B cell (primary cell): ENCODE results near the gene PRR7. TPM values are rescaled to one million over a fixed set of nuclear protein-coding genes. Genes with fewer than 3 reads are reported as not detected.

Experiments used
- ATAC-seq: fragments of 200-7000 bp; cut with Tn5 transposase; one replicate; pipeline ENCODE4 v1.10.0; 2021; ENCODE audit warnings: low read depth, mild to moderate bottlenecking, moderate number of reproducible peaks, moderate library complexity
- CTCF ChIA-PET: fragments of 350-600 bp; sonication (Branson Sonifier 250); formaldehyde crosslinking; loops from one replicate; lab custom pipeline; 2021; ENCODE audit warnings: antibody characterized with exemption, inconsistent platforms; lab: Charles Lee
- POLR2A ChIA-PET: fragments of 350-600 bp; sonication (Branson Sonifier 250); formaldehyde crosslinking; loops from one replicate; lab custom pipeline; 2021; ENCODE audit warnings: antibody characterized with exemption; lab: Charles Lee
- DNase-seq: peaks from one replicate; pipeline ENCODE4 v3.0.0; 2013
- H2AFZ ChIP-seq: 2 replicates; pipeline ENCODE4 v1.6.1; 2012; ENCODE audit warnings: mild to moderate bottlenecking, low read depth, low read length; ENCODE audit not compliant: insufficient read depth, poor library complexity, severe bottlenecking
- H3K27ac ChIP-seq, 2 donors: 1 replicate in 1 of 2; 2 replicates in 1 of 2; pipeline ENCODE4 v1.5.1; 2012 to 2013; ENCODE audit warnings: low read length in 2 of 2, mild to moderate bottlenecking in 2 of 2, moderate library complexity in 1 of 2
- H3K27me3 ChIP-seq, 4 experiments: fragments of 200-600 bp in 1 of 4; sonication (generic) in 1 of 4; replicated peaks in 1 of 4; 1 replicate in 2 of 4; 2 replicates in 2 of 4; pipeline versions ENCODE4 v1.6.1 to v1.7.0; 2013 to 2016; ENCODE audit warnings: low read length in 3 of 4, mild to moderate bottlenecking in 2 of 4, mixed read lengths in 1 of 4, moderate library complexity in 1 of 4; ENCODE audit not compliant: insufficient read depth in 4 of 4, control insufficient read depth in 3 of 4; ENCODE audit errors: control extremely low read depth in 1 of 4
- H3K36me3 ChIP-seq, 2 experiments: replicated peaks in 1 of 2; 1 replicate in 1 of 2; 2 replicates in 1 of 2; pipeline versions ENCODE4 v1.6.1 to v1.7.1; 2013; ENCODE audit warnings: low read length in 1 of 2; ENCODE audit not compliant: insufficient read depth in 2 of 2, control insufficient read depth in 1 of 2; ENCODE audit errors: control extremely low read depth in 1 of 2, extremely low read depth in 1 of 2
- H3K4me1 ChIP-seq, 2 donors: fragments of 200-600 bp in 1 of 2; sonication (generic) in 1 of 2; 1 replicate in 1 of 2; 2 replicates in 1 of 2; pipeline versions ENCODE4 v1.5.1 to v1.6.1; 2013 to 2017; ENCODE audit warnings: low read length in 2 of 2; ENCODE audit not compliant: control insufficient read depth in 2 of 2, insufficient read depth in 2 of 2
- H3K4me2 ChIP-seq: replicated peaks from 2 replicates; pipeline ENCODE3; 2012; ENCODE audit warnings: mild to moderate bottlenecking, low read depth, low read length; ENCODE audit not compliant: poor library complexity, severe bottlenecking
- H3K4me3 ChIP-seq, 5 experiments: fragments of 200-600 bp in 1 of 5; sonication (generic) in 1 of 5; 1 replicate in 3 of 5; 2 replicates in 2 of 5; pipeline versions ENCODE4 v1.5.1 to v1.7.0; 2011 to 2016; ENCODE audit warnings: low read length in 4 of 5, mild to moderate bottlenecking in 4 of 5, low read depth in 2 of 5, control low read depth in 1 of 5, moderate library complexity in 1 of 5; ENCODE audit not compliant: insufficient read depth in 1 of 5; ENCODE audit errors: control extremely low read depth in 1 of 5, extremely low read depth in 1 of 5
- H3K79me2 ChIP-seq: fragments of 200-600 bp; sonication (generic); one replicate; pipeline ENCODE4 v1.6.0; 2016; ENCODE audit warnings: low read length; ENCODE audit not compliant: control insufficient read depth, insufficient read depth
- H3K9ac ChIP-seq: fragments of 200-600 bp; sonication (generic); 2 replicates; pipeline ENCODE4 v1.6.1; 2017; ENCODE audit warnings: mild to moderate bottlenecking, low read length, moderate library complexity
- H3K9me3 ChIP-seq, 3 donors: one replicate each; pipeline versions ENCODE4 v1.6.1 to v1.7.1; 2013; ENCODE audit warnings: low read length in 2 of 3; ENCODE audit not compliant: control insufficient read depth in 2 of 3, insufficient read depth in 1 of 3; ENCODE audit errors: control extremely low read depth in 1 of 3
- H4K20me1 ChIP-seq: 2 replicates; pipeline ENCODE4 v1.6.0; 2012; ENCODE audit warnings: mild to moderate bottlenecking, low read length; ENCODE audit not compliant: insufficient read depth, control insufficient read depth, poor library complexity, severe bottlenecking
- H3K27ac Mint-ChIP-seq: one replicate; pipeline ENCODE4 v1.8.0; 2021; ENCODE audit warnings: mixed read lengths
- H3K27me3 Mint-ChIP-seq: one replicate; pipeline ENCODE4 v1.8.0; 2021; ENCODE audit warnings: mixed read lengths
- H3K4me1 Mint-ChIP-seq: one replicate; pipeline ENCODE4 v1.8.0; 2021; ENCODE audit warnings: mixed read lengths
- H3K4me3 Mint-ChIP-seq: one replicate; pipeline ENCODE4 v1.8.0; 2021; ENCODE audit warnings: mixed read lengths
- H3K9me3 Mint-ChIP-seq: one replicate; pipeline ENCODE4 v1.8.0; 2022; ENCODE audit warnings: mixed read lengths; ENCODE audit not compliant: insufficient read depth
- CTCF ChIP-seq: fragments of 200-600 bp; IDR thresholded peaks from one replicate; pipeline ENCODE4 v1.8.0; 2022; ENCODE audit warnings: antibody characterized with exemption, mild to moderate bottlenecking
- EZH2 ChIP-seq: IDR thresholded peaks from 2 replicates; pipeline ENCODE4 v1.6.1; 2012; ENCODE audit warnings: borderline replicate concordance, low read depth, mild to moderate bottlenecking, moderate library complexity, low read length; ENCODE audit not compliant: insufficient read depth, poor library complexity, severe bottlenecking
- WGBS: methylation state at CpG from one replicate; pipeline ENCODE4 v1.1.5; 2013; ENCODE audit warnings: missing lambda C conversion rate; ENCODE audit not compliant: insufficient coverage; 5-methylcytosine and 5-hydroxymethylcytosine counted together
- intact Hi-C: fragments of 100-400 bp; cut with micrococcal nuclease; formaldehyde crosslinking; loops from one replicate; pipeline ENCODE4 v1.10.0; 2022
- polyA plus RNA-seq: library from polyadenylated mRNA; depleted of rRNA; stranded (reverse); fragments of >200 nt; gene quantifications from 2 replicates; pipeline ENCODE4 v1.2.3, GENCODE V29; 2012
- total RNA-seq, 2 donors: library from RNA; stranded (reverse); fragments of 120-200 nt in 1 of 2; gene quantifications; 1 replicate in 1 of 2; 2 replicates in 1 of 2; pipeline versions ENCODE4 v1.2.3 to v1.2.4, GENCODE V29; 2013 to 2022

Gene PRR7
- total and polyA plus RNA-seq, 2 donors (not counting 1 experiment from before 2014, with no cell fraction given): 4.8 to 84.4 TPM

DNA sequence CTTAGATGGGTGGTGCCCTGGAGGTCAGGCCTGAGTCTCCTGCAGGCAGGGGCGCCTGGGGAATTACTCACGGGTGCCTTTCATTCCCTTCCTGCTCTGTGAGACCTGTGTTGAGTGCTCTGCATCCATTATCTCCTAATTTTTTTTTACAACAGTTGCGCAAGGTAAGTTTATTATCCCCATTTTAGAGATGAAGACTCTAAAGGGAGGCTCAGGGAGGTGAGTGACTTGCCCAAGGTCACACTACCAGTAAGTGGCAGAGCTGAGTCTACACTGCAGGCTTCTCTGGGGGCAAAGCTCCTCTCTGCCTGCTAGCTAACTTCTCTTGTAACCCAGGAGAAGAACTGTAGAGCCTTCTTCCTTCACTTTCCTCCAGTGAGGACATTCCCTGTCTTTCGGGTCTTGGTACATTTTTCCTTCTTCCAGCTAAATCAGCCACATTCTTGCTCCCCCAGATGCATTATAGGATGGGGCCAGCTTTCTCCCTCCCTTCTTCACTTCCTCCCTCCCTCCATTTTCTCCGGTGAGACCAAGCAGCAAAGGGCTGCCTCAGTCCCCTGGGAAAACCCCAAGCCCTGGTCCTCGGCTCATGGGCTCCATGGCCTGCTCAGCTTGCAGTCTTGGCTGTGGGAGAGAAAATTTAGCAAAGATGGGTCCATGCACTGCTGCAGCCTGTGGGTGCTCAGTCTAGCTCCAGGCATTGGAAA is 1.8 kb downstream of the PRR7 start:
- Histone ChIP-seq H2AFZ (no peak overlapping the region), H3K4me1 (peaks cover 40 to 58% of the 10 kb centered on the region in 2 donors), H3K4me3 (no peak overlapping the region), H3K79me2 (peaks cover 20% of the 10 kb centered on the region), H3K27ac (no peak overlapping the region), H4K20me1 (peaks cover 46% of the 10 kb centered on the region), H3K27me3 (peaks cover 0 to 14% (median 0%) of the 10 kb centered on the region in 4 experiments), H3K36me3 (peaks cover 0 to 3% of the 10 kb centered on the region in 2 experiments), H3K4me2 (peak overlapping the region; percentile 93), H3K9ac (no peak overlapping the region), H3K9me3 (no peaks in the 10 kb centered on the region)
- Mint-ChIP-seq H3K4me3 (peak overlapping the region; percentile 75), H3K4me1 (peaks cover 57% of the 10 kb centered on the region), H3K9me3 (no peaks in the 10 kb centered on the region), H3K27me3 (no peaks in the 10 kb centered on the region), H3K27ac (peak overlapping the region; percentile 44)
- 13% methylated on average over 1 of the region's 6 CpGs for WGBS
- intact Hi-C loops: no loop called here
- ATAC-seq (no peak), DNase-seq (no peak)
- CTCF ChIA-PET: interaction anchor here (1.3 to 21.3 kb wide), 11 partner anchors 7 to 139 kb away, joined by 3 to 628 read pairs (median 6); partner anchors contain the start of genes F12, GRK6 and PFN3
- POLR2A ChIA-PET: interaction anchor here (1.1 to 10.8 kb wide), 4 partner anchors 17 to 44 kb away, joined by 4 to 103 read pairs (median 15); partner anchors contain the start of gene GRK6
- no peak for TF ChIP-seq EZH2
- no peak for TF ChIP-seq CTCF
